IMR-90 (cell line): ENCODE measurements around the gene PTH2.

ENCODE experiments used
- BHLHE40 ChIP-seq: fragments of 150-350 bp; IDR thresholded peaks from 2 replicates; pipeline ENCODE4 v1.6.1; 2016; ENCODE audit warnings: mild to moderate bottlenecking, low read depth, low read length
- CEBPB ChIP-seq: IDR thresholded peaks from 2 replicates; pipeline ENCODE4 v1.6.1; 2012; ENCODE audit warnings: low read depth, low read length, improper control_type of control experiment
- CTCF ChIP-seq: conservative IDR thresholded peaks from 2 replicates; pipeline ENCODE4 v1.5.1; 2012; ENCODE audit warnings: mild to moderate bottlenecking, low read depth, low read length, improper control_type of control experiment
- FOS ChIP-seq: fragments of 150-350 bp; IDR thresholded peaks from 2 replicates; pipeline ENCODE4 v1.6.1; 2016; ENCODE audit warnings: low read depth, low read length
- MAFK ChIP-seq: IDR thresholded peaks from 2 replicates; pipeline ENCODE4 v1.6.1; 2012; ENCODE audit warnings: low read depth, low read length, improper control_type of control experiment
- MAZ ChIP-seq: IDR thresholded peaks from 2 replicates; pipeline ENCODE4 v1.6.1; 2012; ENCODE audit warnings: low read depth, mild to moderate bottlenecking, low read length, improper control_type of control experiment, moderate library complexity, borderline replicate concordance
- MXI1 ChIP-seq: IDR thresholded peaks from 2 replicates; pipeline ENCODE4 v1.6.1; 2012; ENCODE audit warnings: low read depth, mild to moderate bottlenecking, low read length, moderate library complexity, borderline replicate concordance
- NFE2L2 ChIP-seq: fragments of 150-350 bp; IDR thresholded peaks from 2 replicates; pipeline ENCODE4 v1.6.1; 2016; ENCODE audit warnings: low read depth, mild to moderate bottlenecking, low read length
- POLR2A ChIP-seq: IDR thresholded peaks from 2 replicates; pipeline ENCODE4 v1.6.1; 2012; ENCODE audit warnings: mild to moderate bottlenecking, low read depth, low read length
- RAD21 ChIP-seq: IDR thresholded peaks from 2 replicates; pipeline ENCODE4 v1.6.1; 2012; ENCODE audit warnings: low read length, improper control_type of control experiment
- RFX5 ChIP-seq: IDR thresholded peaks from 2 replicates; pipeline ENCODE4 v1.8.0; 2012; ENCODE audit warnings: low read depth, mild to moderate bottlenecking, low read length, moderate library complexity
- SMC3 ChIP-seq: fragments of 150-350 bp; IDR thresholded peaks from 2 replicates; pipeline ENCODE4 v1.6.1; 2016; ENCODE audit warnings: low read depth, mild to moderate bottlenecking, antibody characterized with exemption, low read length, moderate library complexity
- TF ChIP-seq, protein P1 (sequence below): fragments of 150-350 bp; IDR thresholded peaks from 2 replicates; pipeline ENCODE4 v1.6.1; 2017; ENCODE audit warnings: mild to moderate bottlenecking, antibody characterized with exemption, low read length, low read depth
- TF ChIP-seq, protein P2 (sequence below): fragments of 150-350 bp; IDR thresholded peaks from 2 replicates; pipeline ENCODE4 v1.6.1; 2016; ENCODE audit warnings: low read depth, mild to moderate bottlenecking, low read length, moderate library complexity, borderline replicate concordance

- no peak for TF ChIP-seq POLR2A
- TF ChIP-seq CTCF: no peak
- no peak for TF ChIP-seq MAZ
- TF ChIP-seq MAFK: no peak
- TF ChIP-seq RFX5: no peak
- TF ChIP-seq BHLHE40: no peak
- TF ChIP-seq, protein P1, sequence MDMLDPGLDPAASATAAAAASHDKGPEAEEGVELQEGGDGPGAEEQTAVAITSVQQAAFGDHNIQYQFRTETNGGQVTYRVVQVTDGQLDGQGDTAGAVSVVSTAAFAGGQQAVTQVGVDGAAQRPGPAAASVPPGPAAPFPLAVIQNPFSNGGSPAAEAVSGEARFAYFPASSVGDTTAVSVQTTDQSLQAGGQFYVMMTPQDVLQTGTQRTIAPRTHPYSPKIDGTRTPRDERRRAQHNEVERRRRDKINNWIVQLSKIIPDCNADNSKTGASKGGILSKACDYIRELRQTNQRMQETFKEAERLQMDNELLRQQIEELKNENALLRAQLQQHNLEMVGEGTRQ: no peak
- no peak for TF ChIP-seq RAD21
- TF ChIP-seq CEBPB: no peak
- TF ChIP-seq, protein P2, sequence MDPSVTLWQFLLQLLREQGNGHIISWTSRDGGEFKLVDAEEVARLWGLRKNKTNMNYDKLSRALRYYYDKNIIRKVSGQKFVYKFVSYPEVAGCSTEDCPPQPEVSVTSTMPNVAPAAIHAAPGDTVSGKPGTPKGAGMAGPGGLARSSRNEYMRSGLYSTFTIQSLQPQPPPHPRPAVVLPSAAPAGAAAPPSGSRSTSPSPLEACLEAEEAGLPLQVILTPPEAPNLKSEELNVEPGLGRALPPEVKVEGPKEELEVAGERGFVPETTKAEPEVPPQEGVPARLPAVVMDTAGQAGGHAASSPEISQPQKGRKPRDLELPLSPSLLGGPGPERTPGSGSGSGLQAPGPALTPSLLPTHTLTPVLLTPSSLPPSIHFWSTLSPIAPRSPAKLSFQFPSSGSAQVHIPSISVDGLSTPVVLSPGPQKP: no peak
- no peak for TF ChIP-seq MXI1
- TF ChIP-seq NFE2L2: no peak
- no peak for TF ChIP-seq SMC3
- TF ChIP-seq FOS: no peak
These were observed 1.4 kb downstream of the PTH2 start for GRCh38 chr19:49421878-49422202.
